Osteocyte (in vitro differentiated cells): ENCODE data around the gene RAD23B. TPM values are rescaled to one million over a fixed set of nuclear protein-coding genes. Genes with fewer than 3 reads are reported as not detected.
"Not testable (repeated sequence)": the region's sequence is repeated elsewhere in the genome, so short reads cannot be mapped to it uniquely, and the experiment has no call there.

Experiments used
- DNase-seq: peaks from one replicate; pipeline ENCODE4 v3.0.0; 2021; ENCODE audit warnings: mixed read lengths; ENCODE audit not compliant: unreplicated experiment; ENCODE audit errors: extremely low spot score
- H3K27ac Mint-ChIP-seq: one replicate; pipeline ENCODE4 v1.8.0; 2021; ENCODE audit warnings: mild to moderate bottlenecking, mixed read lengths; ENCODE audit not compliant: unreplicated experiment
- H3K27me3 Mint-ChIP-seq: one replicate; pipeline ENCODE4 v1.8.0; 2021; ENCODE audit warnings: mixed read lengths; ENCODE audit not compliant: unreplicated experiment
- H3K36me3 Mint-ChIP-seq: one replicate; pipeline ENCODE4 v1.8.0; 2021; ENCODE audit warnings: mixed read lengths; ENCODE audit not compliant: unreplicated experiment
- H3K4me1 Mint-ChIP-seq: one replicate; pipeline ENCODE4 v1.8.0; 2021; ENCODE audit warnings: mixed read lengths; ENCODE audit not compliant: unreplicated experiment
- H3K4me3 Mint-ChIP-seq: one replicate; pipeline ENCODE4 v1.8.0; 2021; ENCODE audit warnings: mild to moderate bottlenecking, moderate library complexity, mixed read lengths; ENCODE audit not compliant: unreplicated experiment
- H3K9me3 Mint-ChIP-seq: one replicate; pipeline ENCODE4 v1.8.0; 2021; ENCODE audit warnings: mixed read lengths; ENCODE audit not compliant: unreplicated experiment
- total RNA-seq: library from RNA; stranded (reverse); gene quantifications from 2 replicates; pipeline ENCODE4 v1.2.1, GENCODE V29; 2021
- TF ChIP-seq, protein P1 (sequence below): fragments of 200-600 bp; sonication (generic); IDR thresholded peaks from 2 replicates; pipeline ENCODE4 v1.5.0; 2021; ENCODE audit warnings: antibody characterized with exemption, mild to moderate bottlenecking, moderate library complexity

Gene RAD23B
- total RNA-seq, 1 donor from 2014 or later, result 125 TPM

DNA sequence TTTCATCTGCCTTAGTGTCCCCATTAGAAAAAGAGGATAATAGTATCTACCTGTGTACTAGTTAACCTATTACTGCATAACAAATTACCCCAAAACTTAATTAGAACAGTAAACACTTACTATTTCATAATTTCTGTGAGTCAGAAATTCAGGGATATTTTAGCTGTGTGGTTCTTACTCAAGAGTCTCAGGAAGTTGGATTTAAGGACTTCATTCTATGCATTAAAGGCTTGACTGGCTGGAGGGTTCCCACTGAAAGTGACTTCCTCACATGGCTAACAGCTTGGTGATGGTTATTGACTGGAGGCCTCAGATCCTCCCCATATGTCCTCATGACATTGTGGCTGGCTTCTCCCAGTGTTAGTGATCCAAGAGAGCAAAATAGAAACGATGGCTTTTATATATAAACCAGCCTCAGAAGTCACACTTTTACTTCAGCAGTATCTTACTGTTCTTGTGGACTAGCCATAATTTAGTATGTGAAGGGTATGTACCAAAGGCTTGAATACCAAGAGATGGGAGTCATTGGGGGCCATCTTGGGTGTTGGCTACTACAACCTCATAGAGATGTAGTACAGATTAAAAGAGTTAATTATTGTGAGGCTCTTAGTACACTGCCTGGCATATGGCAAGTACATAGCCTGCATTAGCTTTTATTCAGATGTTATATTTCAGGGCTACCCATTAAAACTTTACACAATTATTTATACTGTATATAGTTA, 9.9 kb downstream of the RAD23B start:
- Mint-ChIP-seq H3K27ac (no peak overlapping the region), H3K27me3 (no peaks in the 10 kb centered on the region), H3K9me3 (no peaks in the 10 kb centered on the region), H3K4me3 (no peak overlapping the region), H3K36me3 (peaks cover 2% of the 10 kb centered on the region), H3K4me1 (peaks cover 75% of the 10 kb centered on the region)
- TF ChIP-seq, protein P1, sequence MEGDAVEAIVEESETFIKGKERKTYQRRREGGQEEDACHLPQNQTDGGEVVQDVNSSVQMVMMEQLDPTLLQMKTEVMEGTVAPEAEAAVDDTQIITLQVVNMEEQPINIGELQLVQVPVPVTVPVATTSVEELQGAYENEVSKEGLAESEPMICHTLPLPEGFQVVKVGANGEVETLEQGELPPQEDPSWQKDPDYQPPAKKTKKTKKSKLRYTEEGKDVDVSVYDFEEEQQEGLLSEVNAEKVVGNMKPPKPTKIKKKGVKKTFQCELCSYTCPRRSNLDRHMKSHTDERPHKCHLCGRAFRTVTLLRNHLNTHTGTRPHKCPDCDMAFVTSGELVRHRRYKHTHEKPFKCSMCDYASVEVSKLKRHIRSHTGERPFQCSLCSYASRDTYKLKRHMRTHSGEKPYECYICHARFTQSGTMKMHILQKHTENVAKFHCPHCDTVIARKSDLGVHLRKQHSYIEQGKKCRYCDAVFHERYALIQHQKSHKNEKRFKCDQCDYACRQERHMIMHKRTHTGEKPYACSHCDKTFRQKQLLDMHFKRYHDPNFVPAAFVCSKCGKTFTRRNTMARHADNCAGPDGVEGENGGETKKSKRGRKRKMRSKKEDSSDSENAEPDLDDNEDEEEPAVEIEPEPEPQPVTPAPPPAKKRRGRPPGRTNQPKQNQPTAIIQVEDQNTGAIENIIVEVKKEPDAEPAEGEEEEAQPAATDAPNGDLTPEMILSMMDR, result no peak
- no peak for DNase-seq

DNA sequence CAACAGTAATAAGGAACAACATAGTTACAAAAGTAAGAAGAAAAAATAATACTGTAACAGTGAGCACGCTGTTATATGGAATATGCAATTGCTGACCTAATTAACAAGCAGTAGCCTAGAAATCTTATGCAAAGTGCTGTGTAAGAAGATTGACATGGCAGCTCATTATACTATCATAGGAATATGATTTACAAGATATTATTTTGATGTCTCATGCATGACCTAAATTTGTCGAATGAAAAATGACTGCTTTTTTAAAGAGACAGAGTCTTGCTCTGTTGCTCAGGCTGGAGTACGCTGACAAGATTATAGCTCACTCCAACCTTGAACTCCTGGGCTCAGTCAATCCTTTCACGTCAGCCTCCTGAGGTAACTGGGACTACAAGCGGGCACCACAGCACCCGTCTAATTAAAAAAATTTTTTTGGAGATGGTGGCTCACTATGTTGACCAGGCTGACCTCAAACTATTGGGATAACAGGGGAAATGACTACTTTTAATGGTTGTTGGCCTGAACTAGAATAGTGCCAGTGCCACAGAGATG, 10.5 kb downstream of the RAD23B start:
- Mint-ChIP-seq H3K9me3 (no peaks in the 10 kb centered on the region), H3K27me3 (no peaks in the 10 kb centered on the region), H3K4me3 (no peak overlapping the region), H3K36me3 (peaks cover 2% of the 10 kb centered on the region), H3K4me1 (peaks cover 68% of the 10 kb centered on the region), H3K27ac (no peak overlapping the region)
- DNase-seq, result no peak
- TF ChIP-seq, protein P1, result no peak

DNA sequence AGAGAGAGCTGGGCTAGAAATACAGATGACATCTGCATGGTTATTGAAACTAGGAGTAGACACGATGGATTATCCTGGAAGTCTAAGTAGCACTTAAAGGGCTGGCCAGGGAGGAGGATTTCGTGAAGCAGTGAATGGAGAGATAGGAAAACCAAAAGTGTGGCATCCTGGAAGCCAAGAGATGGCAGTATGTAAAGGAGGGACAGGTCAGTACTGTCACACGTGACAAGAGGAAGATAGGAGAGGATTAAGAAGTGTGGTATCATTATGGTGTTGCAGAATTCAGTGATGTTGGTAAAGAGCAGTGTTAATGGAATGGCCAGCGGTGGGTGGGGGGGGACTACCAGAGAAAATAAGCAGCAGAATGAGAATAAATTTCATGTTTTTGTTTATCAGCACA, 11.7 kb downstream of the RAD23B start:
- Mint-ChIP-seq H3K4me3 (no peak overlapping the region), H3K9me3 (no peaks in the 10 kb centered on the region), H3K27me3 (no peaks in the 10 kb centered on the region), H3K36me3 (peaks cover 2% of the 10 kb centered on the region), H3K4me1 (peaks cover 69% of the 10 kb centered on the region), H3K27ac (peak overlapping the region; percentile 24)
- TF ChIP-seq, protein P1, result no peak
- DNase-seq, result no peak

- H3K27ac Mint-ChIP-seq, result peak overlapping the region; percentile 54
- peaks cover 66% of the 10 kb centered on the region for H3K4me1 Mint-ChIP-seq
- TF ChIP-seq, protein P1, result no peak
- H3K27me3 Mint-ChIP-seq, result no peaks in the 10 kb centered on the region
- no peak overlapping the region for H3K4me3 Mint-ChIP-seq
- peaks cover 4% of the 10 kb centered on the region for H3K36me3 Mint-ChIP-seq
- no peaks in the 10 kb centered on the region for H3K9me3 Mint-ChIP-seq
- DNase-seq, result no peak
Measured at GRCh38 chr9:107295995-107296394, 12.9 kb downstream of the RAD23B start.

DNA sequence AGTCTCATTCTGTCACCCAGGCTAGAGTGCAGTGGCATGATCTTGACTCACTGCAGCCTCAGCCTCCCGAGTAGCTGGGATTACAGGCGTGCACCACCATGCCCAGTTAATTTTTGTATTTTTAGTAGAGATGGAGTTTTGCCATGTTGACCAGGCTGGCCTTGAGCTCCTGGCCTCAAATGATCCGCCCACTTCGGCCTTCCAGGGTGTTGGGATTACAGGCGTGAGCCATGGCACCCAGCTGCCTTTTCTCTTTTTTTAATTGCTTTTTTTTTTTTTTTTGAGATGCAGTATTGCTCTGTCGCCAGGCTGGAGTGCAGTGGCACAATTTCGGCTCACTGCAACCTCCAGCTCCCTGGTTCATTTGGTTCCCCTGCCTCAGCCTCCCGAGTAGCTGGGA, 13.5 kb downstream of the RAD23B start:
- not testable (repeated sequence) for H3K36me3 Mint-ChIP-seq, DNase-seq, H3K4me3 Mint-ChIP-seq, H3K9me3 Mint-ChIP-seq, H3K27me3 Mint-ChIP-seq
- H3K27ac Mint-ChIP-seq, result peak overlapping the region; percentile 59
- peaks cover 68% of the 10 kb centered on the region for H3K4me1 Mint-ChIP-seq
